HG03520 (cell line): ENCODE results near the gene FIGNL2.

Source experiments
- ATAC-seq: cut with Tn5 transposase; IDR thresholded peaks from one replicate; pipeline ENCODE4 v1.9.1; 2021; ENCODE audit warnings: mild to moderate bottlenecking, moderate library complexity; ENCODE audit not compliant: unreplicated experiment

The FIGNL2 gene

DNA sequence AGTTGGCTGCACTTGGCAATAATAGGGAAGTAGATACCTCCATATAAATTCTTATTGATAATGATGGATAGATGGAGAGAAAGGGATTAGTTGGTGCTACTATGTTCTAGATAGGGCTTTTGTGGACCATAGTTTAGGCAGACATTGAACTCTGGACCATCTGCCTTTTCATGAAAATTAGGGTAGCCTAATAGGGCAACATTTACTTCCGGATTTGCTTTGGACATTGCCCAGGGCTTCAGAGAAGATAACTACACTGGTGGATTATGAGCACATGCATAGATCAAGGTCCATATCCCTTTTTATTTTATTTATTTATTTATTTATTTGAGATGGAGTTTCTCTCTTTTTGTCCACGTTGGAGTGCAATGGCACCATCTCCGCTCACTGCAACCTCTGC, 70.5 kb downstream of the FIGNL2 start:
- no peak for ATAC-seq

DNA sequence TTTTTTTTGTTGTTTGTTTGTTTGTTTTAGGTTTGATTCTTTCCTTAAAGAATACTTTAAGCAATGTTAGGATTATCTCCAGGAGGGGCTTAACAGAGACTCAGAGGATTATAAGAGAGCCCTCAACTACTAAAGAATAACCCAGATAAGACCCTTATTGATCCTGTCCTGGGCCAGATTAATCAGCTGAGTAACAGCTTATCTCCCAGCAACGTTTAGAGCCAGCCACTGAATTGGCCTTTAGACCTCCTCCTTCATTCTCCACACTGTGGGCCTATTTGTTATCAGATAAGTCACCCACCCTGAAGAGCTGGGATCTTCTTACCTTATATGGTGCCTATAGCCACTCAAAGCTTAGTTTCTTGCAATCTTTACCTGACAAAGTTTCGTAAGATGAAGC, 71.1 kb downstream of the FIGNL2 start:
- ATAC-seq: no peak

DNA sequence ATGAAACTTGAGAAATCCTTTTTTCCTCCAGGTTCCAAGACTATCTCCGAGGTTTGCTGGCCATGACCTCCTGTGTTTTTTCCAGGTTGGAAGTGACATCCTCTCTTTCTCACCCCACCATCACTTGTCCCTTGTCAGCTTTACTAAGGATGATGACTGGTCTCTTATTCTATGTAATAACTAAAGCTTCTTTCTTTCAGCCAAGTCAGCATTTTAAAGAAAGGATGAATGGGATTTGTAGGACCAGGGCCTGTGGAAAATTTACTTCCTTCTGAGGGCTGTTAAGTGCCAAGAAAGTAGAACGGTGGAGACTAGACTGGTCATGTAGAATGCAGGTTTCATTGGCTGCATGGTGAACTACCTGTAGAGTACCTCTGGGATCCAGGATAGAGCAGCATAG, 73.6 kb downstream of the FIGNL2 start:
- ATAC-seq: no peak

DNA sequence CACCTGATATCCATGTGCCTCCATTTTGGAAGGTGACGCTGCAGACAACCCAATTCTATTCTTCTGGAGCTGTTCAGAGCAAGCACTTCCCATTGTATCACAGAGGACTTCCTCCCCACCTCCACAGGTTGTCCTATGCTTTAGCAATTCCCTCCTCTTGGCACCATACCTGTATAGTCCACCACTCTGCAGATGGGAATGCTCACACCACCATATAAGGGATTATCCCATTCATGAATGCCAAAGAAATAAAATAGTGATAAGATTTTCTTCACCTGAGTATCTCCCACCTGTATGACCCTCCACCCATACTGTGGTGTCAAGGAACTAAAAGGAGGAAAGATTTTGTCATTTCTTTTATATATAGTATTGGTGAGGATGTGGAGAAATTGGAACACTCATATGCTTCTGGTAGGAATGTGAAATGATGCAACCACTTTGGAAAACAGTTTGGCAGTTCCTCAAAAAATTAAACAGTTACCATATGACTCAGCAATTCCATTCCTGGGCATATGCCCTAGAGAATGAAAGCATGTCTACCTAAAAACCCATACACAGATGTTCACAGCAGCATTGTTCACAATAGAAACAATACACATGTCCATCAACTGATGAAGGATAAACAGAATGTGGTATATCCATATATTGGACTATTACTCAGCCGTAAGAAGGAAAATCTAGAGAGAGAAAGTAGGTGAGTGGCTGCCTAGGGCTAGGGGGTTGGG, 75.2 kb downstream of the FIGNL2 start:
- ATAC-seq: no peak

DNA sequence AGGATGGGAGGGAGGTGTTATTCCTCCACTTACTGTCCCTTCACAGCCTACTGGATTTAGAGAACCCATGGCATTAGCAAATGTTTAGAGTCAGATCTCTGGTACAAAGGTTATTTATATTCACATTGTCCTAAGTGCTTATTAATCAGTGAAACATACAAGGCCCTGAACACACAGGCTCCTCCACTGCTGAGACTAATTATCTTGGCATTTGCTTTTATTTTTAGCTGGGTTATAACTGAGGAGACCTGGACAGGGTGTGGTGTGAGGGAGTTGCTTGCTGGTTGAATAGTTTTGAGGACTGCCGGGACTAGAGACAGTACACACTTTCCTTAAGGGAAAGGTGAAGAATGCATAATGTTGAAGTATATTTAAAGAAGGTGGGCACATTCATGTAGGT, 77.5 kb downstream of the FIGNL2 start:
- ATAC-seq: no peak
